Measurements from ENCODE around the gene WTIP.

DNA sequence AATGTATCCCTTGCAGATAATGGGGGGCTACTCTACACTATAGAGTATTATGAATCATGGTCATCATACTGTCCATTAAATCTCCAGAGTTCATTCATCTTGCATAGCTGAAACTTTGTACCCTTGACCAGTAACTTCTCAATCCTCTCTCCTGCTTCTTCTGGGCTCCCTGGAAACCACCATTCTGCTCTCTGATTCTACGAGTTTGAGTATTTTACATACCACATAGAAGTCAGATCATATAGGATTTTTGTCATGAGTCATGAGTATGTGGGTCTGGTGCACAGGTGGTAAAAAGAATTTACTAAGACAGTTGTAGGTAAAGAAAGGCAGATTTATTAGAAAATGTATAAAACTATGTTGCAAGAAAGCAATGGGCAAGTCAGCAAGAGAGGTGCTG, 41.9 kb downstream of the WTIP start:
- TF ChIP-seq, protein P1, sequence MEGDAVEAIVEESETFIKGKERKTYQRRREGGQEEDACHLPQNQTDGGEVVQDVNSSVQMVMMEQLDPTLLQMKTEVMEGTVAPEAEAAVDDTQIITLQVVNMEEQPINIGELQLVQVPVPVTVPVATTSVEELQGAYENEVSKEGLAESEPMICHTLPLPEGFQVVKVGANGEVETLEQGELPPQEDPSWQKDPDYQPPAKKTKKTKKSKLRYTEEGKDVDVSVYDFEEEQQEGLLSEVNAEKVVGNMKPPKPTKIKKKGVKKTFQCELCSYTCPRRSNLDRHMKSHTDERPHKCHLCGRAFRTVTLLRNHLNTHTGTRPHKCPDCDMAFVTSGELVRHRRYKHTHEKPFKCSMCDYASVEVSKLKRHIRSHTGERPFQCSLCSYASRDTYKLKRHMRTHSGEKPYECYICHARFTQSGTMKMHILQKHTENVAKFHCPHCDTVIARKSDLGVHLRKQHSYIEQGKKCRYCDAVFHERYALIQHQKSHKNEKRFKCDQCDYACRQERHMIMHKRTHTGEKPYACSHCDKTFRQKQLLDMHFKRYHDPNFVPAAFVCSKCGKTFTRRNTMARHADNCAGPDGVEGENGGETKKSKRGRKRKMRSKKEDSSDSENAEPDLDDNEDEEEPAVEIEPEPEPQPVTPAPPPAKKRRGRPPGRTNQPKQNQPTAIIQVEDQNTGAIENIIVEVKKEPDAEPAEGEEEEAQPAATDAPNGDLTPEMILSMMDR (IDR thresholded peaks at IDR 0.05), result no peak
- TF ChIP-seq POLR2A (IDR thresholded peaks at IDR 0.05), result no peak

All from ovary (tissue), 3 donors.